Measurements from ENCODE around the gene CFAP92.

- TF ChIP-seq, protein P1, sequence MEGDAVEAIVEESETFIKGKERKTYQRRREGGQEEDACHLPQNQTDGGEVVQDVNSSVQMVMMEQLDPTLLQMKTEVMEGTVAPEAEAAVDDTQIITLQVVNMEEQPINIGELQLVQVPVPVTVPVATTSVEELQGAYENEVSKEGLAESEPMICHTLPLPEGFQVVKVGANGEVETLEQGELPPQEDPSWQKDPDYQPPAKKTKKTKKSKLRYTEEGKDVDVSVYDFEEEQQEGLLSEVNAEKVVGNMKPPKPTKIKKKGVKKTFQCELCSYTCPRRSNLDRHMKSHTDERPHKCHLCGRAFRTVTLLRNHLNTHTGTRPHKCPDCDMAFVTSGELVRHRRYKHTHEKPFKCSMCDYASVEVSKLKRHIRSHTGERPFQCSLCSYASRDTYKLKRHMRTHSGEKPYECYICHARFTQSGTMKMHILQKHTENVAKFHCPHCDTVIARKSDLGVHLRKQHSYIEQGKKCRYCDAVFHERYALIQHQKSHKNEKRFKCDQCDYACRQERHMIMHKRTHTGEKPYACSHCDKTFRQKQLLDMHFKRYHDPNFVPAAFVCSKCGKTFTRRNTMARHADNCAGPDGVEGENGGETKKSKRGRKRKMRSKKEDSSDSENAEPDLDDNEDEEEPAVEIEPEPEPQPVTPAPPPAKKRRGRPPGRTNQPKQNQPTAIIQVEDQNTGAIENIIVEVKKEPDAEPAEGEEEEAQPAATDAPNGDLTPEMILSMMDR (conservative IDR thresholded peaks at IDR 0.05) = no peak
- TF ChIP-seq ZFX (IDR thresholded peaks at IDR 0.05) = no peak
These were observed 9.3 kb downstream of the CFAP92 start for GRCh38 chr3:128984596-128984995.
